GM12878 (cell line): Measurements from ENCODE around the gene PTRH2.

ENCODE experiments used
- BHLHE40 ChIP-seq, 2 experiments: fragments of 450-650 bp in 1 of 2; IDR thresholded peaks; 2 replicates each; pipeline ENCODE4 v1.6.1; 2011 to 2017; ENCODE audit warnings: low read depth in 2 of 2, borderline replicate concordance in 1 of 2, improper control_type of control experiment in 1 of 2, low read length in 1 of 2, mild to moderate bottlenecking in 1 of 2
- CTCF ChIP-seq, 3 experiments: IDR thresholded peaks in 2 of 3; conservative IDR thresholded peaks in 1 of 3; 2 replicates each; pipeline ENCODE4 v1.5.1; 2011; ENCODE audit warnings: low read depth in 3 of 3, low read length in 3 of 3, mild to moderate bottlenecking in 3 of 3, control low read depth in 2 of 3, moderate library complexity in 2 of 3, inconsistent platforms in 1 of 3, mixed read lengths in 1 of 3; ENCODE audit not compliant: control insufficient read depth in 2 of 3, insufficient read depth in 1 of 3; ENCODE audit errors: extremely low read depth in 1 of 3
- DPF2 ChIP-seq: fragments of 450-650 bp; IDR thresholded peaks from 2 replicates; pipeline ENCODE4 v1.6.1; 2017; ENCODE audit warnings: mild to moderate bottlenecking
- EZH2 ChIP-seq: IDR thresholded peaks from 2 replicates; pipeline ENCODE4 v1.6.1; 2012; ENCODE audit warnings: low read depth, mild to moderate bottlenecking, control low read depth, inconsistent platforms, low read length, borderline replicate concordance; ENCODE audit not compliant: control insufficient read depth
- GABPA ChIP-seq: IDR thresholded peaks from 2 replicates; pipeline ENCODE4 v1.6.1; 2014; ENCODE audit warnings: antibody characterized with exemption, low read depth, mild to moderate bottlenecking, inconsistent platforms
- HDGF ChIP-seq: fragments of 450-650 bp; IDR thresholded peaks from 2 replicates; pipeline ENCODE4 v1.6.1; 2016; ENCODE audit warnings: antibody characterized with exemption
- MXI1 ChIP-seq: fragments of 150-350 bp; IDR thresholded peaks from 2 replicates; pipeline ENCODE4 v1.6.1; 2011; ENCODE audit warnings: low read depth, mild to moderate bottlenecking, inconsistent platforms, low read length, improper control_type of control experiment
- POLR2A ChIP-seq: IDR thresholded peaks from 2 replicates; pipeline ENCODE4 v1.6.1; 2011; ENCODE audit warnings: low read depth, mild to moderate bottlenecking, low read length
- POLR2AphosphoS5 ChIP-seq: IDR thresholded peaks from 2 replicates; pipeline ENCODE4 v1.6.1; 2011; ENCODE audit warnings: mild to moderate bottlenecking, low read length, inconsistent platforms

DNA sequence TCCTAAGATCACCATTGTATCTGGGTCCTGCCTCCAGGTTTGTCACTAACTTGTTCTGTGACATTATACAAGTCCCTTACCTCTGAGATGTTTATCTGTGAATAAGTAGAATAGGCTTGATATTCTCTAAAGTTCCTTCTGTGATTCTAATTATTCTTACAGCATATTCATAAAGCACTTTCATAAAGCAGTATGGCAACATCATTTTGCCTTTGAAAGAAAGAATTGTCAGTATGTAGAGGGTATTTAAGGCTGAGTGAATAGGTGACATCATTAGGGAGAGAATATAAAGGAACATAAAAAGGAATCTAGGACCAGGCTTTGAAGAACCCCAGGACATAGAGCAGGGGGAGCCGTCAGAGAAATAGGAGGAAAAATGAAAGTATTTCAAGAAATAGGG lies 15.8 kb upstream of the PTRH2 start:
- TF ChIP-seq HDGF (no peak), POLR2A (no peak), GABPA (no peak), EZH2 (no peak), BHLHE40 (IDR thresholded peaks at IDR 0.05; ENCODE audit: borderline replicate concordance in 1 of 2, low read depth in 2 of 2, low read length in 1 of 2) (no peak), DPF2 (no peak), POLR2AphosphoS5 (no peak), MXI1 (no peak), CTCF (IDR thresholded peaks at IDR 0.05 in 2 of 3, conservative IDR thresholded peaks at IDR 0.05 in 1 of 3; ENCODE audit: control insufficient read depth in 2 of 3, extremely low read depth in 1 of 3, insufficient read depth in 1 of 3, low read depth in 3 of 3, low read length in 3 of 3) (no peak)
